ENCODE data around the gene LRMDA. TPM values are rescaled to one million over a fixed set of nuclear protein-coding genes. Genes with fewer than 3 reads are reported as not detected.

Gene LRMDA
- total and polyA plus RNA-seq, 10 of the 15 experiments (the other 5 are each of a cell fraction or from before 2014, with no cell fraction given), result 0.07 to 0.54 (median 0.29) TPM; not detected in 4

DNA sequence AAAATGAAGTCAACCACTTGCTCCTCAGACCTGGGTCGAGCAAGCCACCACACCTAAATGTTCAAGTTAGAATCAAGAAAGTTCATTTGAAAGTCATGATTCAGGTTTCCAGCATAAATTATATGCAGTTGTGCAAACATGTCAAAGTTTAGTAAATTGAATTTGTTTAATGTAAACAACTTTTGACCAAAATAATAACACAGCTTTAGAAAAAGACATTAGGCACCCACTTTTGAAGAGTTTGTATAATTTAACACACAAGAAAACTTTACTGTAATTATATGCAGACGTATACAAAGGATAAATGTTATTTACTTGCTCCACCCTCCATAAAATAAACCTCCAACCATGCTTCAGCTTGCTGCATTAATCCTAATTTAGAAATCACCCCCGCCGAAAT lies 680.0 kb downstream of the LRMDA start:
- no TSS peak for BruUV-seq (replicated peaks)
- H2AFZ ChIP-seq (ENCODE audit: control insufficient read depth, low read depth, low read length), result no peak overlapping the region
- in situ Hi-C loops (cut with MboI), result no loop called here
- intact Hi-C loops (cut with micrococcal nuclease; ENCODE audit: unreplicated experiment), result no loop called here
- POLR2A ChIA-PET, result no interaction called here
- no peaks in the 10 kb centered on the region for H3K36me3 ChIP-seq (ENCODE audit: control insufficient read depth in 2 of 2, insufficient read depth in 2 of 2, low read length in 1 of 2)
- H3K27me3 ChIP-seq (replicated peaks in 1 of 2; ENCODE audit: control insufficient read depth in 2 of 2, insufficient read depth in 2 of 2, low read length in 1 of 2), result no peaks in the 10 kb centered on the region
- no peaks in the 10 kb centered on the region for H3K4me1 ChIP-seq (ENCODE audit: control insufficient read depth, insufficient read depth, low read length)
- H3K4me3 ChIP-seq, result no peak overlapping the region
- FAIRE-seq (no peak), DNase-seq (ENCODE audit: low read depth, low spot score) (no peak), ATAC-seq (no peak)
- no peaks in the 10 kb centered on the region for H3K79me2 ChIP-seq (ENCODE audit: control insufficient read depth, insufficient read depth, low read length)
- no peak overlapping the region for H3K9ac ChIP-seq (ENCODE audit: control insufficient read depth, insufficient read depth, low read length)
- no peak overlapping the region for H3K4me2 ChIP-seq (ENCODE audit: control insufficient read depth, insufficient read depth)
- TF ChIP-seq HDAC2 (IDR thresholded peaks at IDR 0.05) (no peak), ZNF622 (IDR thresholded peaks at IDR 0.05) (no peak), CBX5 (IDR thresholded peaks at IDR 0.05; ENCODE audit: low read depth) (no peak), ATF7 (IDR thresholded peaks at IDR 0.05; ENCODE audit: low read depth) (no peak), BHLHE40 (IDR thresholded peaks at IDR 0.05; ENCODE audit: borderline replicate concordance in 1 of 2, low read depth in 2 of 2, low read length in 1 of 2) (no peak), RFX5 (IDR thresholded peaks at IDR 0.05; ENCODE audit: low read depth, low read length) (no peak), SP1 (IDR thresholded peaks at IDR 0.05; ENCODE audit: low read depth, low read length) (no peak), SIX5 (IDR thresholded peaks at IDR 0.05; ENCODE audit: low read depth, low read length, severe bottlenecking) (no peak), EZH2 (IDR thresholded peaks at IDR 0.05; ENCODE audit: borderline replicate concordance, control insufficient read depth, low read depth, low read length) (no peak), POLR2AphosphoS2 (IDR thresholded peaks at IDR 0.05; ENCODE audit: low read depth, low read length) (no peak)
- TF ChIP-seq, protein P1, sequence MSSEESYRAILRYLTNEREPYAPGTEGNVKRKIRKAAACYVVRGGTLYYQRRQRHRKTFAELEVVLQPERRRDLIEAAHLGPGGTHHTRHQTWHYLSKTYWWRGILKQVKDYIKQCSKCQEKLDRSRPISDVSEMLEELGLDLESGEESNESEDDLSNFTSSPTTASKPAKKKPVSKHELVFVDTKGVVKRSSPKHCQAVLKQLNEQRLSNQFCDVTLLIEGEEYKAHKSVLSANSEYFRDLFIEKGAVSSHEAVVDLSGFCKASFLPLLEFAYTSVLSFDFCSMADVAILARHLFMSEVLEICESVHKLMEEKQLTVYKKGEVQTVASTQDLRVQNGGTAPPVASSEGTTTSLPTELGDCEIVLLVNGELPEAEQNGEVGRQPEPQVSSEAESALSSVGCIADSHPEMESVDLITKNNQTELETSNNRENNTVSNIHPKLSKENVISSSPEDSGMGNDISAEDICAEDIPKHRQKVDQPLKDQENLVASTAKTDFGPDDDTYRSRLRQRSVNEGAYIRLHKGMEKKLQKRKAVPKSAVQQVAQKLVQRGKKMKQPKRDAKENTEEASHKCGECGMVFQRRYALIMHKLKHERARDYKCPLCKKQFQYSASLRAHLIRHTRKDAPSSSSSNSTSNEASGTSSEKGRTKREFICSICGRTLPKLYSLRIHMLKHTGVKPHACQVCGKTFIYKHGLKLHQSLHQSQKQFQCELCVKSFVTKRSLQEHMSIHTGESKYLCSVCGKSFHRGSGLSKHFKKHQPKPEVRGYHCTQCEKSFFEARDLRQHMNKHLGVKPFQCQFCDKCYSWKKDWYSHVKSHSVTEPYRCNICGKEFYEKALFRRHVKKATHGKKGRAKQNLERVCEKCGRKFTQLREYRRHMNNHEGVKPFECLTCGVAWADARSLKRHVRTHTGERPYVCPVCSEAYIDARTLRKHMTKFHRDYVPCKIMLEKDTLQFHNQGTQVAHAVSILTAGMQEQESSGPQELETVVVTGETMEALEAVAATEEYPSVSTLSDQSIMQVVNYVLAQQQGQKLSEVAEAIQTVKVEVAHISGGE (CRISPR knock-in tag; IDR thresholded peaks at IDR 0.05), result no peak
- TF ChIP-seq, protein P2, sequence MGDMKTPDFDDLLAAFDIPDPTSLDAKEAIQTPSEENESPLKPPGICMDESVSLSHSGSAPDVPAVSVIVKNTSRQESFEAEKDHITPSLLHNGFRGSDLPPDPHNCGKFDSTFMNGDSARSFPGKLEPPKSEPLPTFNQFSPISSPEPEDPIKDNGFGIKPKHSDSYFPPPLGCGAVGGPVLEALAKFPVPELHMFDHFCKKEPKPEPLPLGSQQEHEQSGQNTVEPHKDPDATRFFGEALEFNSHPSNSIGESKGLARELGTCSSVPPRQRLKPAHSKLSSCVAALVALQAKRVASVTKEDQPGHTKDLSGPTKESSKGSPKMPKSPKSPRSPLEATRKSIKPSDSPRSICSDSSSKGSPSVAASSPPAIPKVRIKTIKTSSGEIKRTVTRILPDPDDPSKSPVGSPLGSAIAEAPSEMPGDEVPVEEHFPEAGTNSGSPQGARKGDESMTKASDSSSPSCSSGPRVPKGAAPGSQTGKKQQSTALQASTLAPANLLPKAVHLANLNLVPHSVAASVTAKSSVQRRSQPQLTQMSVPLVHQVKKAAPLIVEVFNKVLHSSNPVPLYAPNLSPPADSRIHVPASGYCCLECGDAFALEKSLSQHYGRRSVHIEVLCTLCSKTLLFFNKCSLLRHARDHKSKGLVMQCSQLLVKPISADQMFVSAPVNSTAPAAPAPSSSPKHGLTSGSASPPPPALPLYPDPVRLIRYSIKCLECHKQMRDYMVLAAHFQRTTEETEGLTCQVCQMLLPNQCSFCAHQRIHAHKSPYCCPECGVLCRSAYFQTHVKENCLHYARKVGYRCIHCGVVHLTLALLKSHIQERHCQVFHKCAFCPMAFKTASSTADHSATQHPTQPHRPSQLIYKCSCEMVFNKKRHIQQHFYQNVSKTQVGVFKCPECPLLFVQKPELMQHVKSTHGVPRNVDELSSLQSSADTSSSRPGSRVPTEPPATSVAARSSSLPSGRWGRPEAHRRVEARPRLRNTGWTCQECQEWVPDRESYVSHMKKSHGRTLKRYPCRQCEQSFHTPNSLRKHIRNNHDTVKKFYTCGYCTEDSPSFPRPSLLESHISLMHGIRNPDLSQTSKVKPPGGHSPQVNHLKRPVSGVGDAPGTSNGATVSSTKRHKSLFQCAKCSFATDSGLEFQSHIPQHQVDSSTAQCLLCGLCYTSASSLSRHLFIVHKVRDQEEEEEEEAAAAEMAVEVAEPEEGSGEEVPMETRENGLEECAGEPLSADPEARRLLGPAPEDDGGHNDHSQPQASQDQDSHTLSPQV (IDR thresholded peaks at IDR 0.05), result no peak
- H4K20me1 ChIP-seq (ENCODE audit: control insufficient read depth, insufficient read depth), result no peaks in the 10 kb centered on the region
- RAD21 ChIA-PET (ENCODE audit: unreplicated experiment), result no interaction called here
- H3K27ac ChIP-seq (ENCODE audit: control insufficient read depth, insufficient read depth), result no peak overlapping the region
- CTCF ChIA-PET, result no interaction called here
- SMC1A ChIA-PET (ENCODE audit: uncharacterized antibody, unreplicated experiment), result no interaction called here
- no peaks in the 10 kb centered on the region for H3K9me3 ChIP-seq (replicated peaks; ENCODE audit: control insufficient read depth, insufficient read depth, low read length)
- 21% methylated on average over 4 of the region's 4 CpGs for WGBS (ENCODE audit: insufficient coverage, insufficient replicate concordance, low lambda C conversion rate, missing lambda C conversion rate)

Data from GM12878 (cell line).